ENCODE data around the gene S100A8.

- no peak for TF ChIP-seq CTCF (IDR thresholded peaks at IDR 0.05)
- no peak for TF ChIP-seq POLR2A (IDR thresholded peaks at IDR 0.05)
Measured at GRCh38 chr1:153366261-153366660, 24.6 kb downstream of the S100A8 start.

Data from heart left ventricle (tissue), 13 donors.